GM21529 (cell line): ENCODE measurements around the gene MRPS12.

Experiments
- ATAC-seq: cut with Tn5 transposase; IDR thresholded peaks from one replicate; pipeline ENCODE4 v1.9.1; 2021; ENCODE audit not compliant: unreplicated experiment

The MRPS12 gene

DNA sequence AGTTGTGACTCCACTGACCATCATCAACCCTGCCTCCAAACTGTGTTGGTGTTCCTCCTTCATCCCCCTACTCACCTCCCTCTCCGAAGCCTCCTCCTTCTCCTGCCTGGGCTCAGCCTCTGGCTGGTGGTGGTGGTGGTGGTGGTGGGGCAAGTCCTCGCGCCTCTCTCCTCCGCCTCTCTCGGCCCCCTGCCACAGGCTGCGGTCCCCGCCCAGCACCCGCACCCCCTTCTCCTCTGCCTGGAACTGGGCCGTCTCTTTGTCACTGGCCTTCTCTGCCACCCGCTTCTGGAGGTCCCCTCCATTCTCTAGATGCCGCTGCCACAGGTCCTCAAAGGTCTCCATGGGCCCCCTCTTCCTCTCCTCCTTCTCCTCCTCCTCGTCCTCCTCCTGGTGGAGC lies 20.3 kb upstream of the MRPS12 start:
- no peak for ATAC-seq

DNA sequence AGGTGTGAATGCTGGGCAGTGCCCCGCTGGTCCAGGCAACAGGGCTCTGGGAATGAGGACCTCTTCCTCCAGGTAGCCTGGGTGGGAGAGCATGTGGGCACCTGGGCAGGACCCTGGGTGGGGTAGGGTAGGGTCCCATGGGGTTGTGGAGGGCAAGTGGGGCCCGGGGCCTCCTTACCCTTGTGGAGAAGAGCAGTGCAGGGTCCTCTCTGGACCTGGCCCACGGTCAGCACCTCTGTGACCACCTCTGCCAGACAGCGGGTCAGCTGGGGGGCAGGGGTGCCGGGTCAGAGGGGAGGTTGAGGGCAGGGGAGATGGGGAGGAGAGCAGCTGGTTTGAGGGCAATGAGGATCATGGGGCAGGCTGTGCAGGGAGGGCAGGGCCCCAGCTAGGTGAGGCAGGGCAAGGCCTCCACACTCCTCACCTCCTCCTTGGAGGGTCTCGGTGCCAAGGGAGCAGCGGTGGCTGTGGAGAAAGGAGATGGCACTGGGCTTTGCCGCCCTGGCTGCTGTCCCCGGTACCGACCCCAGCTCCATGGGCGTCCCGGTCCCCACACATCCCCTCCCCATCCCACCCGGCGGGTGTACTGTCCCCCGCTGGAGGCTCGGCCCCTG lies 19.2 kb upstream of the MRPS12 start:
- no peak for ATAC-seq

DNA sequence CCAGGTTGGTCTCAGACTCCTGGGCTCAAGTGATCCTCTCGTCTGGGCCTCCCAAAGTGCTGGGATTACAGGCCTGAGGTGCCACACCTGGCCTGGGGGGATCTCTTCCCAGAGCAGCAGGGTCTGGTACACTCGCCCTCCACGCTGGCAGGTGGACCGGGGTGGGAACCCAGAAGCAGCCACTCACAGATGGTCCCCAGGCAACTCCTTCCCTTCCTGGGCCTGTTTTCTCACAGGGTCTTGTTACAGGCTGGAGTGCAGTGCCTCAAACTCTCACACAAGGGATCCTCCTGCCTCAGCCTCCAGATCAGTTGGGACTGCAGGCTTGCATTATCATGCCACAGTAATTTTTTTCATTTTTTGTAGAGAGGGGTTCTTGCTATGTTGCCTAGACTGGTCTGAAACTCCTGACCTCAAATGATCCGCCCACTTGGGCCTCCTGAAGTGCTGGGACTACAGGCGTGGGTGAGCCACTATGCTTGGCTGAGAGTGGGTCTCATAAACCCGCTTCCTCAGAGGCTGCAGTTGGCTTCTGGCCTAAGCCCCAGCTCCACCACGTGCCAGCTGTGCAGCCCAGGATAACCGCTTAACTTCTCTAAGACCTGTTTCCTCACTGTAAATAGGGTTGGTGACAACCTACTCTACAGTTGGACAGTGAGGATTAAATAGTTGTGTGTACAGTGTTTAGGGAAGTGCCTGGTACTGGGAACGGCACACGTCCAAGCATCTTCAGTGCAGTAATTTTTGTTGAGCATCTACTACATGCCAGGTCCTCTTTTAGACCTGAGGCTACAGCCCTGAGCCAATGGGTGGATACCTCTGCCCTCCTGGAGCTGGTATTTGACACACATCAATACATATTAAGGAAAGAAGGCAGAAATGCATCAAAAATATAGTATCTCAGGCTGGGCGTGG lies 17.9 kb upstream of the MRPS12 start:
- no peak for ATAC-seq

DNA sequence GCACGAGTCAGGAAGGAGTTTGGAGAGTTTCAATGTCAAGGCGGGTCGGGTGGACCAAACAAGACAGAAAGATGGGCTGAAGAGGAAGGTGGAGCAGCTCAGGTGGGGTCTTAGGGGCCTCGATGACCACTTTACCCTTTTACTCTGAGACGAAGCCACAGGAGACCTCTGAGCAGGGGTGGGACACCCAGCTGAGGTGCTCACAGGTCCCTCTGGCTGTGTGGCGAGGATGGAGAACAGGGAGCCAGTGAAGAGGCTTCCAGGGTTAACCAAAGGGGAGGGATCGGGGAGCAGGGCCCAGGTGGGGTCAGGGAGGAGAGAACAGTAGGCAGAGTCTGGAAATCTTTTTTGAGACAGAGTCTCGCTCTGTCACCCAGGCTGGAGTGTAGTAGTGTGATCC lies 16.8 kb upstream of the MRPS12 start:
- no peak for ATAC-seq

DNA sequence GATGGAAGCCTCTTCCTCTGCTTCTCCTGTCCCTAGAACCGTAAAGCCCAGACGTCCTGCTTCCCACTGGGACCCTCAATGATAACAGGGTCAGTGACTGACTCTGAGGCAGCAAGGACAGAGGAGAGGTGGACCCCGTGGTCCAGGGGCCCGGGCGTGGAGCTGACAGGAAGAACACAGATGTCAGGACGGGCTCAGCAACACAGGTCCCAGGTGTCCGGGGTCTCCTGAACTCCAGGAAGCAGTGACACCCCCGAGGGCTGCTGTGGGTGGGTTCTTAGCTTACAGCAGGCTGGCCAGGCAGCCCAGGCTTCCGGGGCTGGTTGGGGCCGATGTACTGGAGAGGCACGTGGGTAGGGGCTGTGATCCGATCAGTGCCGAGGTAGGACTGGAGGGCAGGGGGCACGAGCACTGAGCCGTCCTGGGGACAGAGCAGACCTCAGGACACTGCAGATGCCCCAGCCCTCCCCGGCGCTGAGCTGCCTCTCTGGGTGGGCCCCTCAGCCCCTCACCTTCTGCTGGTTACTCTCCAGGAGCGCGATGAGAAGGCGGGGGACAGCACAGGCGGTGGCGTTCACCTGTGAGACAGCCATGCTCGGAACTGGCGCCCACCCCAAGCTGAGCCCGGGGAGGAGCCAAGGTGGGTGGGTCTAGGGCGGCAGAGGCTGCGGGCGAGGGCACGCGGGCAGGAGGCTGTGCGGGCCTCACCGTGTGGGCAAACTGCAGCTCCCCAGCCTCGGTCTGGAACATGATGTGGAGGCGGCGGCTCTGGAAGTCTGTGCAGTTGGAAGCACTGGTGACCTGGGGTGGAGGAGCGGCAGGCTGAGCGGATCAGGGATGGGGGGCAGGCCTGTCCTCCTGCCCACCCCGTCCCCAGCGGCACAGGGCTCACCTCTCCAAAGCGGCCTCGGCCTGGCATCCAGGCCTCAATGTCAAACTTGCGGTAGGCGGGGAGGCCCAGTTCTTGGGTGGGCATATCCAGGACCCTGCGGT lies 15.1 kb upstream of the MRPS12 start:
- no peak for ATAC-seq

DNA sequence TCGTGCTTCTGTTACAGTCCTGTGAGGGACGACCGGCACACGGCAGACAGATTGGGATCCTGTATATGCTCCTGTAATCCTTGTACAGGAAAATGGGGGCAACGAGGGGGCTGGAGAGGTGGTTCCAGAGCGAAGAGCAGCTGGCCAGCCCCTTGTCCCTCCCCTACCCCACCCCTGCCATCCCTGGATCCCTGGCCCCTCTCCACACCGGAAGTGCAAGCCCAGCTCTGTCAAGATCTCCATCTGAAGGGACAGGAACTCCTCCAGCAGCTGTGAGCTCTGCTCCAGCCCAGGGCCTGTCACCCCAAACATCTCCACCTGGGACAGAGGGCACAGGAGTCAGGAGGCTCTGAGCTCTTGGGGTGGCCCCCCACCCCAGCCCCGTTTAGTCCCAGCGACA lies 13.2 kb upstream of the MRPS12 start:
- ATAC-seq = no peak

DNA sequence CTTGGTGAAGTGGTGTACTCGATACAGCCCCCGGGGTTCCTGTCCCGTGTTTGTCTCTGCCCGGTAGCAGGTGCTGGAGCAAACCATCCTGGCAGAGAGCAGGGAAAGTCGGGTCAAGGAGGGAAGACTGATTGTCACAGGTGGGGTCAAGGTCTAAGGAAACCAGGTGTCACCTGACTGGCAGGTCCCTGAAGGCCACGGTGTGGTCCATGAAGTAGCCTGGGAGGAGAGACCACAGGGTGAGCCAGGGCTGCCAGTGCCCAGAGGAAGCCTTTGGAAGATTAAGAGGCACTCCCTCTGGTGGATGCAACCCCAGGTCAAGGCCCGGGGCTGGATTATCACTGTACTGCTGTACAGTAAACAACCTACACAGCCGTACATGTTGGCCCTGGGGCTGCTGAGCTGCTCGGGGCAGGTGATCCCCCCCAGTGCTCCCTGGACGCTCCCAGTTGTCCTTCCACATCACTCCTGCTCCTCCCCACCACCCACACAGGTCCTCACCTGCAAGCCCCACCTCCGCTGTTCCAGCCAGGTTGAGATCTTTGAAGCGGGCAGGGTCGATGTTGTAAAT lies 12.7 kb upstream of the MRPS12 start:
- no peak for ATAC-seq

DNA sequence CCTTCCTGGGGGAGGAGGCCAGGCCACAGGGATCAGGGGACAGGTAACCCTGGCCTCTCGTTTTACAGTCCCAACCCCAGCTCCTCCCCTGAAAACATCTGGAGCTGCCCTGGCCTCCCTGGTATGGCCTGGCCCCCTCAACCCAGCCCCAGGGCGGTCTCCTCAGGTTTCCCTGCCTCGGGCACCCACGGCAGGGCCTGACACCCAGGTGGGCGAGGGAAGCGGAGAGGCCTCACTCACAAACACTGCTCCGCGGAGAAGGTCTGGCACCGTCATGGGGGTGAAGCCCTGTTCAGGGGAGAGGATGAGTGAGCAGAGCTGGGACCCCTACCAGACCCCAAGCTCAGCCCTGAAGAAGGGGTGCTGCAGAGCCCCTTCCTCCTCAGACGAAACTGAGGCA lies 12.2 kb upstream of the MRPS12 start:
- no peak for ATAC-seq

DNA sequence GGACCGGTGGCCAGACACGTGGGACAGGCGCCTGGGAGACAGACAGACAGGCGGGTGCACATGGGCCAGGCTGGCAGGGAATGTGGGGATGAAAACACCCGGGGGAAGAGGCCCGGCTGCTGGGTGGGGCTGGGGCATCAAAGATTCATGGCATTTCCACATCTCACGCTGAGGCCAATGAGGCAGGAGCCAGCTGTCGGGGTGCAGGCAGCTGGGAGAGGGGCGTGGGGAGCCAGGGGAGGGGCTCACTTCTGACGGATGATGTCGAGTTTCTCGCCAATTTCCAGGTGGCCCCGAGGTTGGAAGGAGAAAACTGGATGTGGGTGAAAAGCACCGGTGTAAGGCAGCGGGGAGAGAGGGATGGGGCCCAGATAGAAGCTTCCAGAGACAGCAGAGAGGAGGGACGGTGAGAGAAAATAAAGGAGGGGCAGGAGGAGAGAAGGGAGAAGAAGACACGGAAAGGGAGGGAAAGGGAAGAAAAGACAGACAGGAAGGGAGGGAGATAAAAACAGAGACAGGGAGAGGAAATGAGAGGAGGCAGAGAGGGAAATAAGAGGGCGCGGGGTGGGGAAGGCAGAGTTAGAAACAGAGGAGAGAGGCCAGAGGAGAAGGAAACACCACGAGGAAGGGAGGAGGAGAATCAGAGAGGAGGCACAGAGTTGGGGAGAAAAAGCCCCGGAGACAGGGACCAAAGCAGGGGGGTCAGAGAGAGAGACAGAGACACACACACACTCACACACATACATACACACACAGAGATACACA lies 10.7 kb upstream of the MRPS12 start:
- no peak for ATAC-seq

DNA sequence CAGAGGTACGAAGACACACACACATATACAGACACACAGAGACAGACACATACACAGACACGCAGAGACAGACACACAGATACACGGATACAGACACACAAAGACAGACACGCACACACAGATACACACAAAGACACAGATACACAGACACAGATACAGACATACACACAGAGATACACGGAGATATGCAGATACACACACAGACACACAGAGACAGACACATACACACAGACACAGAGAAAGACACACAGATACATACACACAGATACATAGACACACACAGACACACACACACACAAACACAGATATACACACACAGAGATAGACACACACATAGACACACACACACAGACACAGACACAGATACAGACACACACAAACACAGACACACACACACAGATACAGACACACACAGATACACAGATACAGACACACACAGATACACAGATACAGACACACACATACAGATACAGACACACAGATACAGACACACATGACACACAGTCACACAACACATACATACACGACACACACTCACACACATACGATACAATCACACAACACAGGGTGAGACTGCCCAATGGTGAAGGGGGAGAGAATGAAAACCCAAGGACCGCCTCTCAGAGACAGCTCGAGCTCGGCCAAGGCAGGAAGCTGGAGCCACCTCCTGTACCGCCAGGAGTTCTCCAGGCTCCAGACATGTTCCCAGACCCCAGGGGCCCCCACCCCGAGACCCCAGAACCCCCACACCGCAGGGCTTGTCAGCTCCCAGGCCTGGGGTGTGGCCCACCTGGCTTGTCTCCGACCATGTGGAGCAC lies 9.9 kb upstream of the MRPS12 start:
- no peak for ATAC-seq

DNA sequence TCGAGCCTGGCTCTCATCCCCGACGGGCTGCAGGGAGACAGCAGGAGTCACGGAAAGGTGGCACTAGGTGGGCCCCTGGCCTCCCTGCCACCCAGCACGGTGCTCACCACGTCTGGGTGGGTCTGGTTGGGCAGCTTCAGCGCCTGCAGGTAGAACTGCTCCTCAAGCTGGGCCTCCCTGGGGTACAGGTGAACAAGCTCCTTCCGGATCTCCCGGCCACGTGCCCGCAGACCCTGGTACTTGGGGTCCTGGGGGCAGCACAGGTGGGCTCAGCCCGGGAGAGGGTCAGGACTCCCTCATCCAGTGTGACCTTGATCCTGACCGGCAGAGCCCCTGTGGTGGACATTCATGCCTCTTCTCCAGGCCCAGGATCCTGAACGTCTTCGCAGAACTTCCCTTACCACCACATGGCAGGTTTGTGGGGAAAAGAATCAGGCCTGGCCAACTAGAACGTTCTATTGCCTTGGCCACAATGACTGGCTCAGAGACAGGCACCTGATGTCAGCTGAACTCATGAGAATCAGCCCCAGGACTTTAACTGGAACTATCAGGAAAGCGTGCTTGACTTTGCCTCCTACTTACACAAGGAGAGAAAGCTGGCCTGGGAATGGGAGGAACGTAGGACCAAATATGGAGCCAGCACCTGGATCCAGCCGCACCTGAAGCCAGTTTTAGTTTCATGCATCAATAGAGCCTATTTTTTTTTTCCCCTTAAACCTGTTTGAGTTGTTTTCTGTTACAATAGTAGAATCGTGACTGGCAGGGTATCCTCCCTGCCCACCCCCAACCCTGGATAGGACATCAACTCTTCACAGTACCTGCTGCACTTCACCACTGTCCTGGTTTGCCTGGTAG lies 9.1 kb upstream of the MRPS12 start:
- ATAC-seq = no peak

DNA sequence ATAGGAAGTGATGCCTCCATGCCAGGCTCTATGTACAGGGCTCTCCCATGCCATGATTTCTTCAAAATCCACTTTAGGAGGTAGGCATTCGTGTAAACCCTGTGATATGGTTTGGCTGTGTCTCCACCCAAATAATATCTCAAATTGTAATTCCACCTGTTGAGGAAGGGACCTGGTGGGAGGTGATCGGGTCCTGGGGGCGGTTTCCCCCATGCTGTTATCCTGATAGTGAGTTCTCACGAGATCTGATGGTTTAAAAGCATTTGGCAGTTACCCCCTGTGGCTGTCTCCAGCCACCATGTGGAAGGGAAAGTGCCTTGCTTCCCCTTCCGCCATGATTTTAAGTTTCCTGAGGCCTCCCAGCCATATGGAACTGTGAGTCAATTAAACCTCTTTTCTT lies 8.3 kb upstream of the MRPS12 start:
- ATAC-seq = no peak

DNA sequence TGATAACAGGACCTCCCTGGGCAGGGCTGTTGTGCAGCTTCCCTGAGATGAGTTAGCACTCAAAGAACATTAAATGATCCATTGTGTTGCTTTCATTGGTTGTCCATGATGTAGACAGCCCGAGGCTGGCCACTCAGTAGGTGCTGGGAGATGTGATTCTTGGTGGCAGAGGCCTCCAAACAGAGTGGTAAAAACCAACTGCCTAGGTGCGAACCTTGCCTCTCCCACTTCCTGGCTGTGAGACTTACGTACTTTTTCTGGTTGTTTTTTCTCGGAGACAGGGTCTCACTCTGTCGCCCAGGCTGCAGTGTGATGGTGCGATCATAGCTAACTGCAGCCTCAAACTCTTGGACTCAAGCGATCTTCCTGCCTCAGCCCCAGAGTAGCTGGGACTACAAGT lies 6.4 kb upstream of the MRPS12 start:
- ATAC-seq = no peak

DNA sequence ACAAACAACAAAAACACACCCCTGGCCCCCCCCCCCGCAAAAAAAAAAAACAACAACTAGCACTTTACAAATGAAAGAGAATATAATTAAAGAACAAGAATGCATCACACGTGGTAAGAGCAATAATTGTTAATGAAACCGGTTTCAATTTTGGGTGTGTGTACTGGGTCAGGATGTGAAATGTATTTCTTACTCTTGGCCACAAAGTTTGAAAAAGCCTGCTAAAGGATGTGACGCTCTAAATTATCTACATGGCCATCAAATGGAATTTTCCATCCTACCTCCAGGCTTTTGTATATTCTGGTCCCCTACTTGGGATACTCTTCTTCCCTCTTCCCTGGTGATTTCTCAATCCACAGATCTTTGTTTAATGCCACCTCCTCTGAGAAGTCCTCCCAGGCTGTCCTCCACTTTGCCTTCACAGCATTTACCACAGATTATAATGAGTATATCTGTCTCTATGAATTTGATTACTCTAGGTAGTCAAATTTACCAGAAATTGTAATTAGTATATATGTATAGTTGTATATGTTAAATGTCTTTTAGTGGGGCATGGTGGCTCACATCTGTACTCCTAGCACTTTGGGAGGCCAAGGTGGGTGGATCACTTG lies 2.2 kb upstream of the MRPS12 start:
- ATAC-seq = no peak

DNA sequence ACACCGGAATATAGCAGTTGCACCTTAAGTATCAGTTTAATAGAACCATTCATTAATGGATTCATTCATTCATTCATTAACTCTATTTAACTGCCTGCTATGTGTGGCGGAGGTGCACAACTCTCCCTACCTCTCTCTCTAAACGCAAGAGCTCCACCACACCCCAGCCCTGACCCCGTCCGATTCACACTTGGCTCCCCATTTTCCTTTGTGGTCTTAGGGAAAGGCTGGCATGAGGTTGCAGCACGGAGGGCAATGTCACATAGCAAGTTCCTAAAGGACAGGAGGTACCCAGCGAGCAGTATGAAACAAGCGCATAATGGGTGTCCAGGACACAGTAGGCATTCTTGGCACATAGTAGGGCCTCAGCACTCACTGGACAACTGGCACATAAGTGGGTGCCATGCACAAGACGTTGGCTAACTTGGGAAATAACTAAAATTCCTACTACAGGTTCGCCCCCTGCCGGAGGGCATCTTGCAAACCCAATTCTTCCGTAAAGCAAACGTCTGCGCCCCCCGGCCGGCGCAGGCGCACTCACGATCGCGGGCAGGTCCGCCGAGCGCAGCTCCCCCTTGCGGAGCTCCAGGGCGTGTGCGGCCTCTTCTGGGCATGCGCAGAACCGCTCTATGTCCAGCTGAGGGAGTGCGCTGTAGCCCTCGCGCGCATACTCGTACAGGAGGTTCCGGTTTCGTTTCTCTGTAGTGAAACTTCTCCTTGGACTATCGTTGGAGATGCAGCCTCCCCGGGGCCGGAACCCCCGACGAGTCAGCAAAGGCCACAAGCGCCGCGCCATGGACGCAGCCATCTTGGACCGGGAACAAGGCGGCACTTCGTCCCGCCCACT lies 592 bp upstream of the MRPS12 start, which contains the start of gene SARS2:
SARS2 (minus strand) TSS at position 835 of the 847 bp plus-strand sequence; CDS start at position 808, 27 bp downstream.
- peak; percentile 64 for ATAC-seq

DNA sequence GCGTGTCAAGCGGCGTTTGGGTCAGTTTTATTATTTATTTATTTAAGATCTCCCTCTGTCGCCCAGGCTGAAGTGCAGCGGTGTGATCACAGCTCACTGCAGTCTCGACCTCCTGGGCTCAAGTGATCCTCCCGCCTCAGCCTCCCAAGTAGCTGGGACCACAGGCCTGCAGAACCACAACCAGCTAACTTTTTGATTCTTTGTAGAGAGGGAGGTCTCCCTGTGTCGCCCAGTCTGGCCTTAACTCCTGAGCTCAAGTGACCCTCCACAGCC lies 713 bp downstream of the MRPS12 start:
- ATAC-seq = no peak

DNA sequence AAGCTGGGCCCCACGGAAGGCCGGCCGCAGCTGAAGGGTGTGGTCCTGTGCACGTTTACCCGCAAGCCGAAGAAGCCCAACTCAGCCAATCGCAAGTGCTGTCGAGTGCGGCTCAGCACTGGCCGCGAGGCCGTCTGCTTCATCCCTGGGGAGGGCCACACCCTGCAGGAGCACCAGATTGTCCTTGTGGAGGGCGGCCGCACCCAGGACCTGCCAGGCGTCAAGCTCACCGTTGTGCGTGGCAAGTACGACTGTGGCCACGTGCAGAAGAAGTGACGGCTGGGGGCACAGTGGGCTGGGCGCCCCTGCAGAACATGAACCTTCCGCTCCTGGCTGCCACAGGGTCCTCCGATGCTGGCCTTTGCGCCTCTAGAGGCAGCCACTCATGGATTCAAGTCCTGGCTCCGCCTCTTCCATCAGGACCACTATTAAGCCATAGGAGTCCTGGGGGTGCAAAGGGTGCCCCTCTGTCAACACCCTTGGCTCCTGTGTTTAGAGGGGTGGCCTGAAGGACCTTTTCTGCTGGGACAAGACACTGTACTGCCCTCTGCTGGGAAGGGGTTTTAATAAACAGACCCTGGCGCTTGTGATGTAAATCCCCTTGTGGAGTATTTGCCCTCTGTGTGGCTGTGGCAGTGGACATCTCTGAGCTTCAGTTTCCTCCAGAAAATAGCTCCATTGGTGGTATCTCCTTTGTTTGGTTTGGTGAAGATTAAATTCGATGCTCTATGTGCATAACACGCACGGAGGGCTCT lies 1.9 kb downstream of the MRPS12 start:
- ATAC-seq = no peak
